Smooth muscle cell (in vitro differentiated cells): ENCODE results near the gene SGMS1. TPM values are rescaled to one million over a fixed set of nuclear protein-coding genes. Genes with fewer than 3 reads are reported as not detected.

Source experiments
- DNase-seq: peaks from one replicate; lab custom pipeline; 2025; ENCODE audit not compliant: unreplicated experiment; lab: John Stamatoyannopoulos, UW
- H2AFZ ChIP-seq: fragments of 200-600 bp; sonication (generic); 2 replicates; pipeline ENCODE4 v1.6.0; 2016; ENCODE audit warnings: antibody characterized with exemption, low read depth, mild to moderate bottlenecking
- H3F3A ChIP-seq: fragments of 200-600 bp; sonication (generic); 2 replicates; pipeline ENCODE4 v1.6.0; 2017; ENCODE audit warnings: antibody characterized with exemption, low read depth
- H3K27ac ChIP-seq: fragments of 200-600 bp; sonication (generic); 2 replicates; pipeline ENCODE4 v1.5.1; 2016; ENCODE audit warnings: low read depth, mild to moderate bottlenecking
- H3K27me3 ChIP-seq: fragments of 200-600 bp; sonication (generic); 2 replicates; pipeline ENCODE4 v1.6.1; 2016; ENCODE audit warnings: low read depth, mild to moderate bottlenecking
- H3K36me3 ChIP-seq: fragments of 200-600 bp; sonication (generic); 2 replicates; pipeline ENCODE4 v1.5.1; 2016; ENCODE audit warnings: low read depth
- H3K4me1 ChIP-seq: fragments of 200-600 bp; sonication (generic); 2 replicates; pipeline ENCODE4 v1.5.1; 2016; ENCODE audit warnings: low read depth
- H3K4me2 ChIP-seq: fragments of 200-600 bp; sonication (generic); 2 replicates; pipeline ENCODE4 v1.6.0; 2016; ENCODE audit warnings: mild to moderate bottlenecking
- H3K4me3 ChIP-seq: fragments of 200-600 bp; sonication (generic); 2 replicates; pipeline ENCODE4 v1.5.1; 2016; ENCODE audit warnings: mild to moderate bottlenecking
- H3K79me2 ChIP-seq: fragments of 200-600 bp; sonication (generic); 2 replicates; pipeline ENCODE4 v1.6.0; 2016; ENCODE audit warnings: low read depth, mild to moderate bottlenecking
- H3K9ac ChIP-seq: fragments of 200-600 bp; sonication (generic); 2 replicates; pipeline ENCODE4 v1.6.0; 2016; ENCODE audit warnings: low read depth
- H3K9me3 ChIP-seq: fragments of 200-600 bp; sonication (generic); replicated peaks from 2 replicates; pipeline ENCODE4 v1.5.1; 2016; ENCODE audit warnings: low read depth
- H4K20me1 ChIP-seq: fragments of 200-600 bp; sonication (generic); 2 replicates; pipeline ENCODE4 v1.6.0; 2016; ENCODE audit warnings: low read depth
- WGBS: methylation state at CpG from one replicate; pipeline ENCODE4 v1.1.7; 2016; ENCODE audit warnings: low lambda C conversion rate; 5-methylcytosine and 5-hydroxymethylcytosine counted together
- polyA plus RNA-seq: library from polyadenylated mRNA; unstranded; fragments of >200 nt; fragmentation: Nextera tagmentation; extraction: Ambion mirVana; gene quantifications from 2 replicates; pipeline ENCODE4 v1.2.1, GENCODE V29; 2016
- total RNA-seq: library from RNA; depleted of rRNA; stranded (reverse); fragments of >200 nt; gene quantifications from 2 replicates; pipeline ENCODE4 v1.2.3, GENCODE V29; 2014
- TF ChIP-seq, protein P1 (sequence below): fragments of 200-600 bp; sonication (generic); IDR thresholded peaks from 2 replicates; pipeline ENCODE4 v1.5.1; 2017; ENCODE audit warnings: borderline replicate concordance, mild to moderate bottlenecking, antibody characterized with exemption; ENCODE audit not compliant: insufficient read depth, poor library complexity, severe bottlenecking

SGMS1 gene
- total and polyA plus RNA-seq, 2 experiments from 2014 or later = 4.0 to 14.3 TPM

DNA sequence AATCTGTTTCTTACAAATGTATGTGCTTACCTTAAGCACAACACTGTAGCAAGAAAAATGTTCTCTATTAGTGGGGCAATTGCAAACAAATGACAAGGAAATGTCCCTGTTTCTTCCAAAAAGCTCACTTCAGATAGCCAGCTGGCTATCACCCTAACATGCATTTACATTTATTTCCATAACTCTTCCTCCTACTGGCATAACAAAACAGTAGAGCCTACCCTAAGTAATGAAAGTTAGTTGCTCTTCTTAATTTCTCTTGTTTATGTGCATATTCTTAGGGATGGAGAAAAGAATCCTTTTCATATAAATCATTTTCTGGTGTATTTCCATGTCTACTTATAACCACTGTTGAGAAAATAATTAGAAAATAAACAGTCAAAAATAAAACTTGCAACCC lies 100.4 kb downstream of the SGMS1 start:
- Histone ChIP-seq H3K4me3 (no peak overlapping the region), H4K20me1 (no peaks in the 10 kb centered on the region)

DNA sequence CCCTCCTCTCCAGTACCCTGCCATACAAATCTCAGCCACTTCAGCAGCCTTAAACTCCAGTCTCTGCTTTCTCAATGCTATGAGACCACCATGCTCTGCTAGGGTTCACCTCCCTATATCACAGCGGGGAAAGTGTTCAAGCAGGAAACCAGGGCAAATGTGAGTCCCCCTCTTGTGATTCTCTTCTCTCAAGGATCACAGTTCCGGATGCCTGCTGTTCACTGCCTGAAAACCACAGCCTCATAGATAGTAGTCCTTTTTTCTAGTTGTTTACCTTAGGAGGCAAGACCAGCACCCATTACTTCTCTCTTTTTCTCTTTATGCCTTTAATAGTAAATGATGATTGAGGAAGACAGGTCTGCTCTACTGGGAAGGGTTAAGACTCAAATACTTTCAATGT lies 100.8 kb downstream of the SGMS1 start:
- no peak for DNase-seq
- H3K4me3 ChIP-seq = no peak overlapping the region
- no peaks in the 10 kb centered on the region for H3K36me3 ChIP-seq

More for the DNA sequence above, 100.4 kb downstream of the SGMS1 start:
- no peaks in the 10 kb centered on the region for H3K79me2 ChIP-seq
- H3K9ac ChIP-seq = no peak overlapping the region
- H3K27me3 ChIP-seq = no peaks in the 10 kb centered on the region
- no peak for DNase-seq
- no peaks in the 10 kb centered on the region for H3K36me3 ChIP-seq
- H3K9me3 ChIP-seq = no peaks in the 10 kb centered on the region
- no peaks in the 10 kb centered on the region for H3K4me1 ChIP-seq
- no peak overlapping the region for H3K4me2 ChIP-seq
- no peak overlapping the region for H3K27ac ChIP-seq
- H2AFZ ChIP-seq = no peak overlapping the region
- TF ChIP-seq, protein P1, sequence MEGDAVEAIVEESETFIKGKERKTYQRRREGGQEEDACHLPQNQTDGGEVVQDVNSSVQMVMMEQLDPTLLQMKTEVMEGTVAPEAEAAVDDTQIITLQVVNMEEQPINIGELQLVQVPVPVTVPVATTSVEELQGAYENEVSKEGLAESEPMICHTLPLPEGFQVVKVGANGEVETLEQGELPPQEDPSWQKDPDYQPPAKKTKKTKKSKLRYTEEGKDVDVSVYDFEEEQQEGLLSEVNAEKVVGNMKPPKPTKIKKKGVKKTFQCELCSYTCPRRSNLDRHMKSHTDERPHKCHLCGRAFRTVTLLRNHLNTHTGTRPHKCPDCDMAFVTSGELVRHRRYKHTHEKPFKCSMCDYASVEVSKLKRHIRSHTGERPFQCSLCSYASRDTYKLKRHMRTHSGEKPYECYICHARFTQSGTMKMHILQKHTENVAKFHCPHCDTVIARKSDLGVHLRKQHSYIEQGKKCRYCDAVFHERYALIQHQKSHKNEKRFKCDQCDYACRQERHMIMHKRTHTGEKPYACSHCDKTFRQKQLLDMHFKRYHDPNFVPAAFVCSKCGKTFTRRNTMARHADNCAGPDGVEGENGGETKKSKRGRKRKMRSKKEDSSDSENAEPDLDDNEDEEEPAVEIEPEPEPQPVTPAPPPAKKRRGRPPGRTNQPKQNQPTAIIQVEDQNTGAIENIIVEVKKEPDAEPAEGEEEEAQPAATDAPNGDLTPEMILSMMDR = no peak
- H3F3A ChIP-seq = no peaks in the 10 kb centered on the region

DNA sequence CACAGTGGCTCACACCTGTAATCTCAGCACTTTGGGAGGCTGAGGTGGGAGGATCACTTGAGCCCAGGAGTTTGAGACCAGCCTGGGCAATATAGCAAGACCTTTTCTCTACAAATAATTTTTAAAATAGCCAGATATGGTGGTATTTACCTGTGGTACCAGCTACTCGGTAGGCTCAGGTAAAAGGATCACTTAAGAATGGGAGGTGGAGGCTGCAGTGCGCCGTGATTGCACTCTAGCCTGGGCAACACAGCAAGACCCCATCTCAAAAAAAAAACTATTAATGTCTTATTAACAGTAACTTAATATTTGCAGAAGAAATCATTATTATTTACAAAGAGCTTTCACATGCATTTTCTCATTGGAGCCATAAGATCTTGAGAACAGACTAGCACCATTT lies 103.6 kb downstream of the SGMS1 start:
- H3K9me3 ChIP-seq = no peaks in the 10 kb centered on the region
- no peak overlapping the region for H3K9ac ChIP-seq
- no peak overlapping the region for H3K27ac ChIP-seq
- H3K36me3 ChIP-seq = no peaks in the 10 kb centered on the region
- TF ChIP-seq, protein P1 = no peak
- H3K4me1 ChIP-seq = no peaks in the 10 kb centered on the region
- H2AFZ ChIP-seq = no peak overlapping the region
- H3F3A ChIP-seq = no peaks in the 10 kb centered on the region
- H4K20me1 ChIP-seq = no peaks in the 10 kb centered on the region
- no peaks in the 10 kb centered on the region for H3K79me2 ChIP-seq
- WGBS = 100% methylated on average over 3 of the region's 3 CpGs
- no peak overlapping the region for H3K4me2 ChIP-seq
- no peaks in the 10 kb centered on the region for H3K27me3 ChIP-seq
- no peak for DNase-seq
- H3K4me3 ChIP-seq = no peak overlapping the region

More for the DNA sequence above, 100.8 kb downstream of the SGMS1 start:
- H3K27ac ChIP-seq = no peak overlapping the region
- H3K9me3 ChIP-seq = no peaks in the 10 kb centered on the region
- WGBS = 93% methylated on average over 2 of the region's 2 CpGs
- H3K9ac ChIP-seq = no peak overlapping the region
- TF ChIP-seq, protein P1 = no peak
- no peaks in the 10 kb centered on the region for H3K4me1 ChIP-seq
- no peaks in the 10 kb centered on the region for H3F3A ChIP-seq
- no peaks in the 10 kb centered on the region for H4K20me1 ChIP-seq
- no peaks in the 10 kb centered on the region for H3K79me2 ChIP-seq
- H3K4me2 ChIP-seq = no peak overlapping the region
- no peak overlapping the region for H2AFZ ChIP-seq
- no peaks in the 10 kb centered on the region for H3K27me3 ChIP-seq

DNA sequence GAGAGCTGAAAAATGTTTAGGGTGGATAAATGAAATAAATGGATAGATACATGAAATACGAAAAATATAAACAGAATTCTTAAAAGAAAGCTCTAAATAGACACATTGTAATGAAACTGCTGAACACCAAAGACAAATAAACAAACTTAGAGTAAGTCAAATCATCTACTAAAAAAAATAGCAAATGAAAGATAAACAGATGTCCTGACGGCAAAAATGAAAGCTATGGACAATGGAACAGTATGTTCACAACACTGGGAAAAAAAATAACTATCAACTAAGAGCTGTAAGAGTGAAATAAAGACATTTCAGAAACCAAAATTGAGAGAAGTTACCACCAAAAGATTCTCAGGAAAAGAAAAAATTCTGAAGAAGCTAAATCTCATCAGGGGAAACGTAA lies 106.1 kb downstream of the SGMS1 start:
- Histone ChIP-seq H3K4me2 (no peak overlapping the region), H3K4me1 (no peaks in the 10 kb centered on the region), H2AFZ (no peak overlapping the region), H3K79me2 (no peaks in the 10 kb centered on the region), H4K20me1 (no peaks in the 10 kb centered on the region), H3K36me3 (no peaks in the 10 kb centered on the region), H3K27ac (no peak overlapping the region), H3K9ac (no peak overlapping the region), H3F3A (no peaks in the 10 kb centered on the region), H3K9me3 (no peaks in the 10 kb centered on the region), H3K27me3 (no peaks in the 10 kb centered on the region), H3K4me3 (no peak overlapping the region)
- DNase-seq = no peak
- WGBS = 86% methylated on average over 3 of the region's 3 CpGs
- TF ChIP-seq, protein P1 = no peak
